Memory B cell (primary cell): ENCODE measurements around the gene CCDC186.

ENCODE experiments used
- ATAC-seq: fragments of 150-1000 bp; cut with Tn5 transposase; 2 replicates; pipeline ENCODE4 v1.10.0; 2021; ENCODE audit warnings: low read depth, mild to moderate bottlenecking, moderate library complexity
- DNase-seq, 2 donors: peaks; one replicate each; pipeline ENCODE4 v3.0.0; 2022; ENCODE audit warnings: low spot score in 2 of 2
- H3K27ac Mint-ChIP-seq: one replicate; pipeline ENCODE4 v1.8.0; 2022; ENCODE audit warnings: mild to moderate bottlenecking, moderate library complexity, mixed read lengths
- H3K27me3 Mint-ChIP-seq: one replicate; pipeline ENCODE4 v1.8.0; 2022; ENCODE audit warnings: mixed read lengths
- H3K36me3 Mint-ChIP-seq: one replicate; pipeline ENCODE4 v1.8.0; 2022; ENCODE audit warnings: mild to moderate bottlenecking, mixed read lengths
- H3K4me1 Mint-ChIP-seq: one replicate; pipeline ENCODE4 v1.8.0; 2022; ENCODE audit warnings: mixed read lengths
- H3K4me3 Mint-ChIP-seq: one replicate; pipeline ENCODE4 v1.8.0; 2022; ENCODE audit warnings: mild to moderate bottlenecking, moderate library complexity, mixed read lengths
- H3K9me3 Mint-ChIP-seq: one replicate; pipeline ENCODE4 v1.8.0; 2022; ENCODE audit warnings: mixed read lengths

Gene CCDC186

DNA sequence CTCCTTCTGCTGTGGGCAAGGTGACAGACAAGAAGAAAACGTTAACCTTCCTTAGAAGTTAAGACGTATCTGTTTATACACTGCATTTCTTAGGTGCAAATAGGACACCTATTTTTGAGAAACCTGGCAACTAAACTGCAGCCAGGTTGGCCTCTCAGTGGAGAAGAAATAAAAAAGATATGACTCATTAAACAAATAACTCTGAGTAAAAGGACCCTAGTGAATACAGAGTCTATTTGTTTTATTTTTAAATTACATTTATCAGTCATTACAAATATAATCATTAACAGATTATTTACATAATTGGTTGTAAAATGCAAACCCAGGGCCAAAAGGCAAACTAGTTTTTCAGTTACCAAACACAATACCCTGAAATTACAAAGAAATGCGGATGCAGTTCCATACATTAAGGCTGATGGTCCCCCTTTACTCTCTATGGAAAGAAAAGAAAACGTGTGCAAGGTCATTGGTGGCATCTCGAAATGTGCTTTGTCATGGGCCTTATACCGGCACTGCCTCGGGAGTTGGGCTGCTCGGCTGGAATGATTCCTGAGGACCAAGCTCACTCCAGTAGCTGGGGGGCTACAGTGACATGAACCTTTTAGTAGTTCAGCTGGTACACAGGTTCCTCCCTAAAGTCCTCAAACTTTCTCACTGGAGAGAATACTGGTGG lies 92.0 kb downstream of the CCDC186 start:
- Mint-ChIP-seq H3K27ac (no peak overlapping the region), H3K36me3 (no peaks in the 10 kb centered on the region), H3K4me1 (peaks cover 11% of the 10 kb centered on the region), H3K27me3 (peaks cover 2% of the 10 kb centered on the region), H3K4me3 (no peak overlapping the region), H3K9me3 (no peaks in the 10 kb centered on the region)
- no peak for ATAC-seq
- DNase-seq, result no peak

DNA sequence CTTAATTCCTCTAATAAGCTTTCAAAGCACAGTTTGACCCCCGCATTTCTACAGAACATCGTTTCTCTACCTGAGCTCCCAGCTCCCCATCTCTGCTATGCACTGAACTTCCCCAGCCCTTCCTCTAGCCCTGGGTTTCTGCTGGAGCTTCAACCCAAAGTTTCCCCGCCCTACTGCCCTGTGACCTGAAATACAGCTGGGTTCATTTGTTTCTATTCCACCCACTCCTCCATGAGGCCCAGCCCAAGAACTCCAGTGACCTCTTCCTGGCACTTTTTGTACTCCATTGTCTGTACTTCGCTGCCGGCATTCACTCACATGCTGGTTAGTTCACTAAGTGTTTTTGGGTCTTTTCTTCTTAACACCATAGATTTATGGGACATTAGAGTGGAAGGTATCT lies 94.6 kb downstream of the CCDC186 start:
- no peaks in the 10 kb centered on the region for H3K9me3 Mint-ChIP-seq

DNA sequence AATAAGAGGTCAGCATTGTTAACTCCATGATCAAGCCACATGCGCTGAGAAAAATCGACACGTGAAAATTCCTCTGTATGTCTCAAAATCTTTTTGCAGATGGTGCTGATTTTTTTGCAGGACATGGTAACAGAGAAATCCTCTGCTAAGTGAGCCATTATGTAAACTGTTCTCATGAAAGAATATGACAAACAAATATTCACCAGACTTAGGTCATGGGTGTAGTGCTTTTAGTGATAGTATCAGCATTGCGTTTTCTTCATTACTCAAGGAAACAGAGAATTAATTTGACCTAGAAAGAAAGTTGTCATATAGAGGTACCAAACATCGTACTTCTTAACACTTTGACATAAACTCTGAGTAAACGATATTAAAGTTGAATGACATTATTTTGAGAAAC lies 95.7 kb downstream of the CCDC186 start:
- no peak for DNase-seq
- Mint-ChIP-seq H3K27ac (no peak overlapping the region), H3K27me3 (peaks cover 2% of the 10 kb centered on the region), H3K4me1 (peaks cover 24% of the 10 kb centered on the region), H3K36me3 (no peaks in the 10 kb centered on the region), H3K4me3 (no peak overlapping the region), H3K9me3 (no peaks in the 10 kb centered on the region)
- ATAC-seq, result no peak

More for the DNA sequence above, 94.6 kb downstream of the CCDC186 start:
- no peak overlapping the region for H3K27ac Mint-ChIP-seq
- H3K4me1 Mint-ChIP-seq, result peaks cover 16% of the 10 kb centered on the region
- DNase-seq (no peak), ATAC-seq (no peak)
- peaks cover 2% of the 10 kb centered on the region for H3K27me3 Mint-ChIP-seq
- H3K36me3 Mint-ChIP-seq, result no peaks in the 10 kb centered on the region
- no peak overlapping the region for H3K4me3 Mint-ChIP-seq

DNA sequence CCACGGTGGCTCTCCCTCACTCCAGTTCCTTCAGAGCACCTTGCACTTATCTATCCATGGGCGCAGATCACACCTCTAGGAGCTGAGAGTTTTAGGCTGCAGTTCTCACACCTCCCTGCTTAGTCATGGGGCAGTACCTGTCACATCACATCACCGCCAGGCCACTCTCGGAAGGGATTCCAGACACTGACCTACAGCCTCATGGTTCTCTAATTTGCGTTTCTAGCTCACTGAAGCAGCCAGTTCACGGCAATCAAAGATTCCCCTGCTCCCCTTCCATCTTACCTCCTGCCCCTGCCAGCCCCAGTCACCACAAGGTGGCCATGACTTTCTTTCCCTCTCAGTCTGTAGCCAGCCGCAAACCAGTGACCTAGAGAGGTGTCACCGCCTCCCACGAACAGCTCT lies 96.2 kb downstream of the CCDC186 start:
- peaks cover 27% of the 10 kb centered on the region for H3K4me1 Mint-ChIP-seq
- no peak for DNase-seq
- peaks cover 2% of the 10 kb centered on the region for H3K27me3 Mint-ChIP-seq
- H3K36me3 Mint-ChIP-seq, result no peaks in the 10 kb centered on the region
- H3K27ac Mint-ChIP-seq, result no peak overlapping the region
- ATAC-seq, result no peak
- H3K9me3 Mint-ChIP-seq, result no peaks in the 10 kb centered on the region
- no peak overlapping the region for H3K4me3 Mint-ChIP-seq

DNA sequence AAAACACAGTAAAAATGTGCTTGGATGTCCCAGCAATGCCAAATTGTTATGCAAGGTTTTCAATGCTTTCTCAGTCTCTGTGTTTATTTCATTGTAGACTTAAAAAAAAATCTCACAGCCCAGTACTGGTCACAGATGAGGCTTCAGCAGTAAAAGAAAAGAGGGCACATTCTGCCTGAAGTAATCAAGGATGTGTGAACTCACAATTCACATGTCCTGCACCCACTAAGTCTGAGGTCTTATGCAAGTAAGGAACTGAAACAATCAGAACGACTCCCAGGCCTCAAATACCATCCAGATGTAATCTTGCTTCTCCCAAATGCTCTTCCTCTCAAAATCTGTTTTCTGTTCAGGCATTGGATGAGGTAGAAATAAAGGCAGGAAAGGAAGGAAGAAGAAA lies 96.7 kb downstream of the CCDC186 start:
- peak; percentile 27 for ATAC-seq
- Mint-ChIP-seq H3K27ac (no peak overlapping the region), H3K4me1 (peaks cover 32% of the 10 kb centered on the region)

DNA sequence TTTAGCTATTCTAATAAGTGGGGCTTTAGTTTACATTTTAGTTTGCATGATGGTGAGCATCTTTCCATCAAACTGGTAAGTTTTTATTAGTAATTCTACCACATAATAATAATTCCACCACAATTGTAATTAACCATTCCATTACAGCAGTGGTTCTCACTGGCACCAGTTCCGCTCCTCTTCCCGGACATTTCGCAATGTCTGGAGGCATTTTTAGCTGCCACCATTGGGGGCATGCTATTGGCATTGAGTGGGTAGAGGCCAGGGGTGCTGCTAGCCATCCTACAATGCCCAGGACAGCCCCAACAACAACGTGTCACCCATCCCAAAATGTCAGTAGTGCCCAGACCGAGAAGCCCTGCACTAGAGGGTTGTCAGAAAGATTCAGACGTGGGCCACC lies 98.9 kb downstream of the CCDC186 start:
- Mint-ChIP-seq H3K9me3 (no peaks in the 10 kb centered on the region), H3K4me1 (peaks cover 42% of the 10 kb centered on the region), H3K36me3 (no peaks in the 10 kb centered on the region), H3K27me3 (peaks cover 2% of the 10 kb centered on the region), H3K27ac (no peak overlapping the region), H3K4me3 (no peak overlapping the region)
- ATAC-seq, result no peak
- no peak for DNase-seq

More for the DNA sequence above, 96.7 kb downstream of the CCDC186 start:
- H3K9me3 Mint-ChIP-seq, result no peaks in the 10 kb centered on the region
- peaks cover 2% of the 10 kb centered on the region for H3K27me3 Mint-ChIP-seq
- DNase-seq, result no peak
- no peak overlapping the region for H3K4me3 Mint-ChIP-seq
- no peaks in the 10 kb centered on the region for H3K36me3 Mint-ChIP-seq

DNA sequence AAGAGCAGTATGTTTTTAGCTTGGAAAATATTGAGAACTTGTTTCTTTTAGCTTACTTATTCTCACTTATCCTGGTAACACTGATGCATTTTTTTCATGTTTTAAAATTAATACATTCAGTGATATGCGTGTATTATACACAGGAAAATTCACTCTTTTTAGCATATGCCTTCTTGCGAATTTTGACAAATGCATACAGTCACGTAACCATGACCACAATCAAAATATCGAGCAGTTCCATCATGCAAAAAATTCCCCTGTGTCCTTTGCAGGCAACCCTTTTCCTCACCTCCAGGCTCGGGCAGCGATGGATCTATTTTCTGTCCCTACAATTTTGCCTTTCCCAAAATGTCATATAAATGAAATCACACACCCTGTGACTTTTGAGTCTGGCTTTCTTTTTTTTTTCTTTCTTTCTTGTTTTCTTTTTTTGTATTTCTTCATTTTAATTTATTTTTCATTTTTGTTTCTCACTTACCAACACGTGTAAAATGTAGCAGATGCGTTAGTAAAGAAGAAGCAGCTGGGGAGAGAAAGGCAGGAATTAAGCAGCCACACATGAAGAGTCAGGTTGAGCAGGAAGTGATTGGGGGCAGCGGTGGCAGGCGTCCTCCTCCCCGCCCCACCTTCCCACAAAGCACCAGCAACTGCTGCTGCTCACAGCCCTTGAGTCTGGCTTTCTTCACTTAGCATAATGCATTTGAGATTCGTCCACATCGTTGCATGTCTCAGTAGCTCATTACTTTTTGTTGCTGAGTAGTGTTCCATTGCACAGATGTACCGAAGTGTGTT lies 100.4 kb downstream of the CCDC186 start:
- Mint-ChIP-seq H3K27ac (no peak overlapping the region), H3K9me3 (no peaks in the 10 kb centered on the region), H3K36me3 (no peaks in the 10 kb centered on the region), H3K4me1 (peaks cover 44% of the 10 kb centered on the region), H3K4me3 (no peak overlapping the region), H3K27me3 (no peaks in the 10 kb centered on the region)
- DNase-seq (no peak), ATAC-seq (peak; percentile 75)

DNA sequence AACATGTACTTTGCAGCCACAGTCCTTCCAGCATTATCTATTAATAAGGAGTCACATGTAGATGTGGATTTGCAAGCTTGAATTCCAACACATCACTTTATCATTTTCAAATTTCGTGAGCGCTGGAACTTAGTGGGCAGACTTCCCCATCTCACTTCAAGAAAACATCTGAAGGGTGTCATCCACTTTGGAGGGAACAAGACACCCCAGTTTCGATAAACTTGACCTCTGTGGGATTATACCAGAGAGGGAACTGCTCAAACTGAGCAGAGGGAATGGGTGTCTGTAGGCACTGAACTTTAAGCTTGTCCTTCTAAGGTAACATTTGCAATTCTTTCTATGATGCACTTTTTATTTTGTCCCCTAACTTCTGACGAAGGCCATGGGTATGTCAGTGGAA lies 102.8 kb downstream of the CCDC186 start:
- H3K4me1 Mint-ChIP-seq, result peaks cover 36% of the 10 kb centered on the region
- H3K4me3 Mint-ChIP-seq, result no peak overlapping the region
- DNase-seq, result no peak
- H3K27ac Mint-ChIP-seq, result peak overlapping the region; percentile 66
- ATAC-seq, result peak; percentile 40
- H3K36me3 Mint-ChIP-seq, result no peaks in the 10 kb centered on the region
- H3K27me3 Mint-ChIP-seq, result no peaks in the 10 kb centered on the region
- H3K9me3 Mint-ChIP-seq, result no peaks in the 10 kb centered on the region
